ENCODE measurements around the gene TAF6.

TAF6 gene

GRCh38 chr7:100154651-100155491, 35.7 kb upstream of the TAF6 start:
- peaks cover 39 to 63% (median 50%) of the 10 kb centered on the region in 11 experiments for H4K20me1 ChIP-seq
- H3K4me3 ChIP-seq = peak overlapping the region in 1 of 10 experiments; percentile 18; a peak in 2 of 20 replicates
- H3K4me1 ChIP-seq = peaks cover 75 to 92% (median 84%) of the 10 kb centered on the region in 10 experiments
- peak overlapping the region; percentile 5 to 100 (median 89); a peak in 18 of 22 replicates for H3K4me2 ChIP-seq
- peaks cover 40 to 72% (median 54%) of the 10 kb centered on the region in 11 experiments for H3K36me3 ChIP-seq
- no peak for TF ChIP-seq Cebpa-rat (IDR thresholded peaks at IDR 0.05)
- H3K27ac ChIP-seq = peak overlapping the region in 5 of 11 experiments; percentile 1 to 53 (median 17); a peak in 7 of 22 replicates
- H3K27me3 ChIP-seq = no peaks in the 10 kb centered on the region
- no peaks in the 10 kb centered on the region for H3K9me3 ChIP-seq (replicated peaks in 1 of 11)
- peak overlapping the region; percentile 20 to 68 (median 40); a peak in 16 of 22 replicates for H3K9ac ChIP-seq

GRCh38 chr7:100153708-100154535, 34.8 kb upstream of the TAF6 start:
- Histone ChIP-seq H3K36me3 (peaks cover 40 to 72% (median 54%) of the 10 kb centered on the region in 11 experiments), H3K9ac (peak overlapping the region in 10 of 11 experiments; percentile 1 to 52 (median 26); a peak in 9 of 22 replicates), H3K4me2 (peak overlapping the region in 7 of 11 experiments; percentile 12 to 100 (median 89); a peak in 13 of 22 replicates), H4K20me1 (peaks cover 39 to 63% (median 50%) of the 10 kb centered on the region in 11 experiments), H3K9me3 (replicated peaks in 1 of 11) (no peaks in the 10 kb centered on the region), H3K4me3 (peak overlapping the region in 1 of 10 experiments; percentile 4; a peak in 1 of 20 replicates), H3K4me1 (peaks cover 71 to 87% (median 82%) of the 10 kb centered on the region in 10 experiments), H3K27me3 (no peaks in the 10 kb centered on the region), H3K27ac (peak overlapping the region in 8 of 11 experiments; percentile 9 to 74 (median 50); a peak in 12 of 22 replicates)
- TF ChIP-seq Cebpa-rat (IDR thresholded peaks at IDR 0.05) = no peak

GRCh38 chr7:100152937-100153666, 33.9 kb upstream of the TAF6 start:
- H3K4me2 ChIP-seq = peak overlapping the region; percentile 57 to 100 (median 80); a peak in 21 of 22 replicates
- H3K27me3 ChIP-seq = no peaks in the 10 kb centered on the region
- no peaks in the 10 kb centered on the region for H3K9me3 ChIP-seq (replicated peaks in 1 of 11)
- H3K9ac ChIP-seq = peak overlapping the region in 9 of 11 experiments; percentile 1 to 52 (median 30); a peak in 12 of 22 replicates
- peaks cover 71 to 88% (median 83%) of the 10 kb centered on the region in 10 experiments for H3K4me1 ChIP-seq
- peaks cover 40 to 72% (median 54%) of the 10 kb centered on the region in 11 experiments for H3K36me3 ChIP-seq
- H3K27ac ChIP-seq = peak overlapping the region in 9 of 11 experiments; percentile 9 to 74 (median 48); a peak in 17 of 22 replicates
- TF ChIP-seq Cebpa-rat (IDR thresholded peaks at IDR 0.05) = no peak
- peaks cover 39 to 62% (median 50%) of the 10 kb centered on the region in 11 experiments for H4K20me1 ChIP-seq
- peak overlapping the region in 1 of 10 experiments; percentile 4; a peak in 1 of 20 replicates for H3K4me3 ChIP-seq

- no peaks in the 10 kb centered on the region for H3K27me3 ChIP-seq
- H3K9ac ChIP-seq = peak overlapping the region in 5 of 11 experiments; percentile 1 to 52 (median 49); a peak in 9 of 22 replicates
- H3K27ac ChIP-seq = peak overlapping the region in 8 of 11 experiments; percentile 15 to 74 (median 50); a peak in 16 of 22 replicates
- peak overlapping the region; percentile 57 to 100 (median 80) for H3K4me2 ChIP-seq
- TF ChIP-seq Cebpa-rat (IDR thresholded peaks at IDR 0.05) = no peak
- no peak overlapping the region for H3K4me3 ChIP-seq
- H3K4me1 ChIP-seq = peaks cover 69 to 89% (median 81%) of the 10 kb centered on the region in 10 experiments
- peaks cover 35 to 55% (median 46%) of the 10 kb centered on the region in 11 experiments for H4K20me1 ChIP-seq
- peaks cover 40 to 72% (median 53%) of the 10 kb centered on the region in 11 experiments for H3K36me3 ChIP-seq
- no peaks in the 10 kb centered on the region for H3K9me3 ChIP-seq (replicated peaks in 1 of 11)
Observed at GRCh38 chr7:100152404-100152803, 33.2 kb upstream of the TAF6 start.

- no peaks in the 10 kb centered on the region for H3K27me3 ChIP-seq
- peaks cover 42 to 52% (median 48%) of the 10 kb centered on the region in 10 experiments for H3K4me1 ChIP-seq
- peaks cover 1 to 19% (median 10%) of the 10 kb centered on the region in 11 experiments; a peak in 17 of 22 replicates for H4K20me1 ChIP-seq
- no peaks in the 10 kb centered on the region for H3K9me3 ChIP-seq (replicated peaks in 1 of 11)
- H3K36me3 ChIP-seq = peaks cover 12 to 35% (median 23%) of the 10 kb centered on the region in 11 experiments
- H3K9ac ChIP-seq = peak within 1 kb of the TSS; percentile 81 to 91 (median 88)
- TF ChIP-seq Cebpa-rat (IDR thresholded peaks at IDR 0.05) = no peak
- peak within 1 kb of the TSS; percentile 85 to 99 (median 96) for H3K4me2 ChIP-seq
- peak within 1 kb of the TSS; percentile 84 to 94 (median 90) for H3K4me3 ChIP-seq
- H3K27ac ChIP-seq = peak within 1 kb of the TSS; percentile 75 to 93 (median 85)
Observed at GRCh38 chr7:100148559-100149328, 29.6 kb upstream of the TAF6 start, which contains the start of gene LAMTOR4. LAMTOR4 (plus strand) TSS chr7:100148918; CDS start chr7:100148973, 55 bp downstream.

- no peaks in the 10 kb centered on the region for H3K9me3 ChIP-seq (replicated peaks in 1 of 11)
- H3K9ac ChIP-seq = peak overlapping the region; percentile 38 to 91 (median 87); a peak in 19 of 22 replicates
- peaks cover 0 to 13% (median 5%) of the 10 kb centered on the region in 11 experiments; a peak in 16 of 22 replicates for H4K20me1 ChIP-seq
- H3K4me3 ChIP-seq = peak overlapping the region; percentile 84 to 94 (median 90); a peak in 18 of 20 replicates
- H3K36me3 ChIP-seq = peaks cover 6 to 29% (median 17%) of the 10 kb centered on the region in 11 experiments
- TF ChIP-seq Cebpa-rat (IDR thresholded peaks at IDR 0.05) = no peak
- peaks cover 37 to 48% (median 43%) of the 10 kb centered on the region in 10 experiments for H3K4me1 ChIP-seq
- H3K27ac ChIP-seq = peak overlapping the region in 10 of 11 experiments; percentile 15 to 93 (median 85); a peak in 19 of 22 replicates
- H3K4me2 ChIP-seq = peak overlapping the region; percentile 63 to 99 (median 76)
- no peaks in the 10 kb centered on the region for H3K27me3 ChIP-seq
Observed at GRCh38 chr7:100148225-100148558, 29.0 kb upstream of the TAF6 start.

- Histone ChIP-seq H3K27me3 (no peaks in the 10 kb centered on the region), H4K20me1 (peaks cover 0 to 7% (median 0%) of the 10 kb centered on the region in 11 experiments; a peak in 3 of 22 replicates), H3K36me3 (peaks cover 0 to 23% (median 10%) of the 10 kb centered on the region in 11 experiments; a peak in 15 of 22 replicates), H3K9me3 (replicated peaks in 1 of 11) (no peaks in the 10 kb centered on the region), H3K4me1 (peaks cover 31 to 48% (median 40%) of the 10 kb centered on the region in 10 experiments), H3K4me2 (no peak overlapping the region), H3K9ac (no peak overlapping the region), H3K4me3 (no peak overlapping the region), H3K27ac (no peak overlapping the region)
- no peak for TF ChIP-seq Cebpa-rat (IDR thresholded peaks at IDR 0.05)
Observed at GRCh38 chr7:100147278-100147677, 28.1 kb upstream of the TAF6 start.
